ENCODE measurements around the gene CDH4. TPM values are rescaled to one million over a fixed set of nuclear protein-coding genes. Genes with fewer than 3 reads are reported as not detected.

Gene CDH4
- total RNA-seq, 4 donors from 2014 or later = 0.13 to 0.38 (median 0.21) TPM; not detected in 1

DNA sequence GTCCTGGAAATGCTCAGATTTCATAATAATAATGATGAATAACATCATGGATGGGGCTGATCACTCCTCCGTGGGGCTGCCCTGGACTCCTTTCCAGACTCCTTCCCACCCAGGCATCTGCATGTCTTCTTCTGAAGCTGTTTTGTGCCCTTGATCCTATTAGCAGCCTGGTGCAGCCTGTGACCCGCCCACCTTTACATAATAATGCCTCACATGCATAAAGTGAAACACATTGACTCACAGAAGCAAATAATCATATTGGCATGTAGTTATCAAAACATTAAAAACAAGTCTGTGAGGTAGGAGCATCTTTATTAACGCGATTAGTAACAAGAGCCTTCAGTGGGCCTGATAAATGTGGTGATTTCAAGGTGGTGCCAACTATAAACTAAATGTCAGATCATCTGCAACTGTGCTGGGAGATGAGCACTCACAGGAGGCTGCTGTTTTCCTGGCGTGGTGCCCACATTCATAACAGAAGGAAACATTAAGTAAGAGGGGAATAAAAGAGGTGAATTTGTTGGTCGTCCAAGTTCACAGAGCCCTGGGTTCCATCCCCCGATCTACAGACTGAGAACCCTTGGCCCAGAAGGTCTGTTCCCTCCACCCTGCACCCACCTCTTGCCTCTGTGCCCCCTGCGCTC is 344.7 kb downstream of the CDH4 start:
- H3K4me3 ChIP-seq = no peak overlapping the region
- H3K27ac ChIP-seq = no peak overlapping the region
- H3K9me3 ChIP-seq = peaks cover 0 to 28% (median 10%) of the 10 kb centered on the region in 3 donors
- 66 to 71% methylated on average over 8 of the region's 8 CpGs for WGBS, 2 donors
- H3K4me1 ChIP-seq = no peaks in the 10 kb centered on the region
- no peaks in the 10 kb centered on the region for H3K36me3 ChIP-seq
- DNase-seq = no peak
- intact Hi-C loops (cut with DNase I) = no loop called here
- no peak for TF ChIP-seq POLR2A (IDR thresholded peaks at IDR 0.05)
- TF ChIP-seq, protein P1, sequence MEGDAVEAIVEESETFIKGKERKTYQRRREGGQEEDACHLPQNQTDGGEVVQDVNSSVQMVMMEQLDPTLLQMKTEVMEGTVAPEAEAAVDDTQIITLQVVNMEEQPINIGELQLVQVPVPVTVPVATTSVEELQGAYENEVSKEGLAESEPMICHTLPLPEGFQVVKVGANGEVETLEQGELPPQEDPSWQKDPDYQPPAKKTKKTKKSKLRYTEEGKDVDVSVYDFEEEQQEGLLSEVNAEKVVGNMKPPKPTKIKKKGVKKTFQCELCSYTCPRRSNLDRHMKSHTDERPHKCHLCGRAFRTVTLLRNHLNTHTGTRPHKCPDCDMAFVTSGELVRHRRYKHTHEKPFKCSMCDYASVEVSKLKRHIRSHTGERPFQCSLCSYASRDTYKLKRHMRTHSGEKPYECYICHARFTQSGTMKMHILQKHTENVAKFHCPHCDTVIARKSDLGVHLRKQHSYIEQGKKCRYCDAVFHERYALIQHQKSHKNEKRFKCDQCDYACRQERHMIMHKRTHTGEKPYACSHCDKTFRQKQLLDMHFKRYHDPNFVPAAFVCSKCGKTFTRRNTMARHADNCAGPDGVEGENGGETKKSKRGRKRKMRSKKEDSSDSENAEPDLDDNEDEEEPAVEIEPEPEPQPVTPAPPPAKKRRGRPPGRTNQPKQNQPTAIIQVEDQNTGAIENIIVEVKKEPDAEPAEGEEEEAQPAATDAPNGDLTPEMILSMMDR (IDR thresholded peaks at IDR 0.05) = no peak
- H3K27me3 ChIP-seq = peaks cover 0 to 8% (median 0%) of the 10 kb centered on the region in 4 donors

GRCh38 chr20:61597996-61598395 is 345.9 kb downstream of the CDH4 start:
- H3K27ac ChIP-seq = no peak overlapping the region
- WGBS, 2 donors = 60 to 87% methylated on average over 3 to 5 of the region's 7 CpGs

GRCh38 chr20:61598586-61598985 is 346.5 kb downstream of the CDH4 start:
- no peak for DNase-seq
- H3K27me3 ChIP-seq = peaks cover 0 to 8% (median 0%) of the 10 kb centered on the region in 4 donors
- H3K36me3 ChIP-seq = no peaks in the 10 kb centered on the region
- H3K4me3 ChIP-seq = no peak overlapping the region
- 76 to 87% methylated on average over 7 to 18 of the region's 21 CpGs for WGBS, 2 donors
- H3K27ac ChIP-seq = no peak overlapping the region
- H3K9me3 ChIP-seq = peaks cover 0 to 14% (median 6%) of the 10 kb centered on the region in 3 donors
- intact Hi-C loops (cut with DNase I) = no loop called here
- H3K4me1 ChIP-seq = no peaks in the 10 kb centered on the region
- TF ChIP-seq POLR2A (IDR thresholded peaks at IDR 0.05) = no peak
- TF ChIP-seq, protein P1 (IDR thresholded peaks at IDR 0.05) = no peak

More at GRCh38 chr20:61597996-61598395, 345.9 kb downstream of the CDH4 start:
- no peak for DNase-seq
- no peaks in the 10 kb centered on the region for H3K36me3 ChIP-seq
- H3K27me3 ChIP-seq = peaks cover 0 to 8% (median 0%) of the 10 kb centered on the region in 4 donors
- no peak overlapping the region for H3K4me3 ChIP-seq
- TF ChIP-seq, protein P1 (IDR thresholded peaks at IDR 0.05) = no peak
- TF ChIP-seq POLR2A (IDR thresholded peaks at IDR 0.05) = no peak
- peaks cover 0 to 16% (median 6%) of the 10 kb centered on the region in 3 donors for H3K9me3 ChIP-seq
- intact Hi-C loops (cut with DNase I) = no loop called here
- H3K4me1 ChIP-seq = no peaks in the 10 kb centered on the region

DNA sequence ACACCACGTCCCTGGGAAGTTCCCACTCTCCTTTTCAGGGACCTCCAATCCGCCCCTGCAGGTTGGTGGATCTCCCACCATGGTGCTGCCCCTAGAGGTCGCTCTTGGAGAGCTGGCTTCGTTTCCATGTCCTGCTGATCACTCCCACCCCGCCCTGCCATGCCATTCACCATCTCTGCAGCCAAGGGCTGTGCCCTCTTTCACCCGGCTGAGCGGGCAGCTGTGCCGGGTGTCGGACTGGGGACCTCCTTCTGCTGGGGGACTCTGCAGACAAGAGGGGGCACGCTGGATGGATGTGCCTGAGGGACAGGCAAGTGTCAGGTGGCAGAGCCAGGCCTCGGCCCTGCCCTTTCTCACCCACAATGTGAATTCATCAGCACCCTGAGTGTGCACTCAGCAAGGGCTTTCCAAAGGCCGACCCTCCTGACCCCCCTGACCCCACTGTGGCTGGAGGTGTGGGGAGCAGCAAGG is 347.0 kb downstream of the CDH4 start:
- WGBS, 2 donors = 0 to 27% methylated on average over 1 to 5 of the region's 12 CpGs
- no peak for TF ChIP-seq POLR2A (IDR thresholded peaks at IDR 0.05)
- TF ChIP-seq, protein P1 (IDR thresholded peaks at IDR 0.05) = no peak
- no peaks in the 10 kb centered on the region for H3K4me1 ChIP-seq
- DNase-seq = no peak
- no peak overlapping the region for H3K27ac ChIP-seq
- peaks cover 0 to 8% (median 0%) of the 10 kb centered on the region in 4 donors for H3K27me3 ChIP-seq
- peaks cover 0 to 14% (median 6%) of the 10 kb centered on the region in 3 donors for H3K9me3 ChIP-seq
- no peak overlapping the region for H3K4me3 ChIP-seq
- H3K36me3 ChIP-seq = no peaks in the 10 kb centered on the region
- intact Hi-C loops (cut with DNase I) = no loop called here

GRCh38 chr20:61599541-61599992 is 347.5 kb downstream of the CDH4 start:
- H3K36me3 ChIP-seq = no peaks in the 10 kb centered on the region
- DNase-seq = no peak
- H3K27me3 ChIP-seq = peaks cover 0 to 8% (median 0%) of the 10 kb centered on the region in 4 donors
- H3K27ac ChIP-seq = no peak overlapping the region
- no peak for TF ChIP-seq POLR2A (IDR thresholded peaks at IDR 0.05)
- TF ChIP-seq, protein P1 (IDR thresholded peaks at IDR 0.05) = no peak
- H3K4me3 ChIP-seq = no peak overlapping the region
- H3K4me1 ChIP-seq = no peaks in the 10 kb centered on the region
- 72 to 78% methylated on average over 11 to 18 of the region's 18 CpGs for WGBS, 2 donors
- peaks cover 0 to 14% (median 6%) of the 10 kb centered on the region in 3 donors for H3K9me3 ChIP-seq
- intact Hi-C loops (cut with DNase I) = no loop called here
